AG09309 (cell line): Measurements from ENCODE around the gene BAHCC1.
A peak's percentile ranks its signal among the peaks of the same experiment; 100 is the strongest.

Experiments
- DNase-seq: peaks from one replicate; pipeline ENCODE4 v3.0.0-alpha.2; 2010; ENCODE audit warnings: low read depth
- H3K4me3 ChIP-seq: 2 replicates; pipeline ENCODE4 v1.5.1; 2011; ENCODE audit warnings: mild to moderate bottlenecking, low read depth, low read length, moderate library complexity; ENCODE audit not compliant: control insufficient read depth
- CTCF ChIP-seq: IDR thresholded peaks from 2 replicates; pipeline ENCODE4 v1.5.1; 2011; ENCODE audit warnings: mild to moderate bottlenecking, low read depth, low read length, inconsistent platforms; ENCODE audit not compliant: insufficient read depth, control insufficient read depth; ENCODE audit errors: missing control alignments

Gene BAHCC1

GRCh38 chr17:81512562-81513371 lies 117.5 kb downstream of the BAHCC1 start, which contains the start of gene ACTG1:
TSS of gene ACTG1 (minus strand) at chr17:81512799. CDS start at chr17:81512354, 445 bp downstream.
- no peak for TF ChIP-seq CTCF
- peak; percentile 71 for DNase-seq
- peak within 1 kb of the TSS; percentile 63 for H3K4me3 ChIP-seq

GRCh38 chr17:81513372-81513752 lies 118.1 kb downstream of the BAHCC1 start:
- H3K4me3 ChIP-seq, result peak overlapping the region; percentile 57
- DNase-seq, result no peak
- TF ChIP-seq CTCF, result no peak

- no peak for DNase-seq
- TF ChIP-seq CTCF, result no peak
- H3K4me3 ChIP-seq, result peak overlapping the region; percentile 57
These were observed 118.7 kb downstream of the BAHCC1 start for GRCh38 chr17:81513753-81514488.

- no peak for DNase-seq
- no peak for TF ChIP-seq CTCF
- H3K4me3 ChIP-seq, result peak overlapping the region; percentile 57
These were observed 119.2 kb downstream of the BAHCC1 start for GRCh38 chr17:81514489-81514738.

GRCh38 chr17:81514739-81515529 lies 119.7 kb downstream of the BAHCC1 start:
- TF ChIP-seq CTCF, result no peak
- no peak for DNase-seq
- H3K4me3 ChIP-seq, result peak overlapping the region; percentile 80

- no peak for DNase-seq
- TF ChIP-seq CTCF, result no peak
- H3K4me3 ChIP-seq, result peak overlapping the region; percentile 80
These were observed 120.3 kb downstream of the BAHCC1 start for GRCh38 chr17:81515530-81516041.
